ENCODE measurements around the gene LAMC3.

LAMC3 gene

GRCh38 chr9:130989891-130990290, 19.1 kb upstream of the LAMC3 start:
- H3K4me1 ChIP-seq (ENCODE audit: control insufficient read depth, insufficient read depth, low read length) = no peaks in the 10 kb centered on the region
- no peak overlapping the region for H3K4me3 ChIP-seq (ENCODE audit: low read length)
- H3K27ac ChIP-seq (ENCODE audit: low read depth, low read length) = no peak overlapping the region
- H3K36me3 ChIP-seq (ENCODE audit: control insufficient read depth, insufficient read depth, low read length) = no peaks in the 10 kb centered on the region
- no peak overlapping the region for H3K9ac ChIP-seq (ENCODE audit: low read length)
- H3K27me3 ChIP-seq (ENCODE audit: control insufficient read depth, insufficient read depth, low read length) = peaks cover 6% of the 10 kb centered on the region

- Histone ChIP-seq H3K36me3 (ENCODE audit: control insufficient read depth, insufficient read depth, low read length) (no peaks in the 10 kb centered on the region), H3K4me3 (ENCODE audit: low read length) (no peak overlapping the region), H3K4me1 (ENCODE audit: control insufficient read depth, insufficient read depth, low read length) (no peaks in the 10 kb centered on the region), H3K27me3 (ENCODE audit: control insufficient read depth, insufficient read depth, low read length) (peaks cover 6% of the 10 kb centered on the region), H3K9ac (ENCODE audit: low read length) (no peak overlapping the region), H3K27ac (ENCODE audit: low read depth, low read length) (no peak overlapping the region)
Measured at GRCh38 chr9:130990306-130990977, 18.5 kb upstream of the LAMC3 start.

- H3K4me1 ChIP-seq (ENCODE audit: control insufficient read depth, insufficient read depth, low read length) = no peaks in the 10 kb centered on the region
- H3K27ac ChIP-seq (ENCODE audit: low read depth, low read length) = no peak overlapping the region
- H3K4me3 ChIP-seq (ENCODE audit: low read length) = no peak overlapping the region
- H3K36me3 ChIP-seq (ENCODE audit: control insufficient read depth, insufficient read depth, low read length) = no peaks in the 10 kb centered on the region
- H3K9ac ChIP-seq (ENCODE audit: low read length) = no peak overlapping the region
- peaks cover 6% of the 10 kb centered on the region for H3K27me3 ChIP-seq (ENCODE audit: control insufficient read depth, insufficient read depth, low read length)
Measured at GRCh38 chr9:130990978-130991777, 17.8 kb upstream of the LAMC3 start.

GRCh38 chr9:130991778-130992681, 16.9 kb upstream of the LAMC3 start:
- Histone ChIP-seq H3K4me3 (ENCODE audit: low read length) (no peak overlapping the region), H3K27ac (ENCODE audit: low read depth, low read length) (no peak overlapping the region), H3K36me3 (ENCODE audit: control insufficient read depth, insufficient read depth, low read length) (no peaks in the 10 kb centered on the region), H3K9ac (ENCODE audit: low read length) (no peak overlapping the region), H3K4me1 (ENCODE audit: control insufficient read depth, insufficient read depth, low read length) (no peaks in the 10 kb centered on the region), H3K27me3 (ENCODE audit: control insufficient read depth, insufficient read depth, low read length) (peaks cover 6% of the 10 kb centered on the region)

- no peak overlapping the region for H3K9ac ChIP-seq (ENCODE audit: low read length)
- peaks cover 8% of the 10 kb centered on the region for H3K27me3 ChIP-seq (ENCODE audit: control insufficient read depth, insufficient read depth, low read length)
- H3K36me3 ChIP-seq (ENCODE audit: control insufficient read depth, insufficient read depth, low read length) = no peaks in the 10 kb centered on the region
- H3K4me1 ChIP-seq (ENCODE audit: control insufficient read depth, insufficient read depth, low read length) = no peaks in the 10 kb centered on the region
- H3K27ac ChIP-seq (ENCODE audit: low read depth, low read length) = no peak overlapping the region
- no peak overlapping the region for H3K4me3 ChIP-seq (ENCODE audit: low read length)
Measured at GRCh38 chr9:130992682-130993032, 16.3 kb upstream of the LAMC3 start.

- Histone ChIP-seq H3K36me3 (ENCODE audit: control insufficient read depth, insufficient read depth, low read length) (no peaks in the 10 kb centered on the region), H3K9ac (ENCODE audit: low read length) (no peak overlapping the region), H3K27me3 (ENCODE audit: control insufficient read depth, insufficient read depth, low read length) (peaks cover 9% of the 10 kb centered on the region)
Measured at GRCh38 chr9:130993303-130994030, 15.5 kb upstream of the LAMC3 start.

GRCh38 chr9:130994135-130995085, 14.6 kb upstream of the LAMC3 start:
- H3K27me3 ChIP-seq (ENCODE audit: control insufficient read depth, insufficient read depth, low read length) = peaks cover 15% of the 10 kb centered on the region
- no peak overlapping the region for H3K4me3 ChIP-seq (ENCODE audit: low read length)
- H3K27ac ChIP-seq (ENCODE audit: low read depth, low read length) = no peak overlapping the region
- H3K9ac ChIP-seq (ENCODE audit: low read length) = no peak overlapping the region
- H3K4me1 ChIP-seq (ENCODE audit: control insufficient read depth, insufficient read depth, low read length) = no peaks in the 10 kb centered on the region
- H3K36me3 ChIP-seq (ENCODE audit: control insufficient read depth, insufficient read depth, low read length) = no peaks in the 10 kb centered on the region

More at GRCh38 chr9:130993303-130994030, 15.5 kb upstream of the LAMC3 start:
- Histone ChIP-seq H3K27ac (ENCODE audit: low read depth, low read length) (no peak overlapping the region), H3K4me1 (ENCODE audit: control insufficient read depth, insufficient read depth, low read length) (no peaks in the 10 kb centered on the region), H3K4me3 (ENCODE audit: low read length) (no peak overlapping the region)

- Histone ChIP-seq H3K27me3 (ENCODE audit: control insufficient read depth, insufficient read depth, low read length) (peaks cover 9% of the 10 kb centered on the region), H3K36me3 (ENCODE audit: control insufficient read depth, insufficient read depth, low read length) (no peaks in the 10 kb centered on the region), H3K9ac (ENCODE audit: low read length) (no peak overlapping the region), H3K4me1 (ENCODE audit: control insufficient read depth, insufficient read depth, low read length) (no peaks in the 10 kb centered on the region), H3K4me3 (ENCODE audit: low read length) (no peak overlapping the region), H3K27ac (ENCODE audit: low read depth, low read length) (no peak overlapping the region)
Measured at GRCh38 chr9:130995086-130996011, 13.6 kb upstream of the LAMC3 start.

GRCh38 chr9:130996205-130996604, 12.8 kb upstream of the LAMC3 start:
- no peak overlapping the region for H3K4me3 ChIP-seq (ENCODE audit: low read length)
- no peak overlapping the region for H3K9ac ChIP-seq (ENCODE audit: low read length)
- H3K27me3 ChIP-seq (ENCODE audit: control insufficient read depth, insufficient read depth, low read length) = peaks cover 10% of the 10 kb centered on the region
- no peaks in the 10 kb centered on the region for H3K4me1 ChIP-seq (ENCODE audit: control insufficient read depth, insufficient read depth, low read length)
- no peak overlapping the region for H3K27ac ChIP-seq (ENCODE audit: low read depth, low read length)
- no peaks in the 10 kb centered on the region for H3K36me3 ChIP-seq (ENCODE audit: control insufficient read depth, insufficient read depth, low read length)

- no peaks in the 10 kb centered on the region for H3K4me1 ChIP-seq (ENCODE audit: control insufficient read depth, insufficient read depth, low read length)
- peaks cover 13% of the 10 kb centered on the region for H3K27me3 ChIP-seq (ENCODE audit: control insufficient read depth, insufficient read depth, low read length)
- H3K27ac ChIP-seq (ENCODE audit: low read depth, low read length) = no peak overlapping the region
- H3K36me3 ChIP-seq (ENCODE audit: control insufficient read depth, insufficient read depth, low read length) = no peaks in the 10 kb centered on the region
- H3K9ac ChIP-seq (ENCODE audit: low read length) = no peak overlapping the region
- no peak overlapping the region for H3K4me3 ChIP-seq (ENCODE audit: low read length)
Measured at GRCh38 chr9:130996676-130997394, 12.1 kb upstream of the LAMC3 start.
